Motor neuron (in vitro differentiated cells): ENCODE results near the gene OXT. TPM values are rescaled to one million over a fixed set of nuclear protein-coding genes. Genes with fewer than 3 reads are reported as not detected.
"Not testable (repeated sequence)": the region's sequence is repeated elsewhere in the genome, so short reads cannot be mapped to it uniquely, and the experiment has no call there.

Source experiments
- ATAC-seq, 8 experiments: fragments of 200-7000 bp; cut with Tn5 transposase; replicated peaks in 6 of 8; 2 replicates each; pipeline ENCODE4 v1.8.0; 2021; ENCODE audit warnings: mild to moderate bottlenecking in 8 of 8, moderate library complexity in 8 of 8
- H3K27ac ChIP-seq, 2 donors: fragments of 250-450 bp; sonication (Bioruptor Pico); 2 replicates each; pipeline ENCODE4 v1.9.0; 2021; ENCODE audit warnings: antibody characterized with exemption in 2 of 2, mild to moderate bottlenecking in 2 of 2, moderate library complexity in 1 of 2
- H3K4me1 ChIP-seq, 2 donors: fragments of 250-450 bp; sonication (Bioruptor Pico); replicated peaks in 1 of 2; 2 replicates each; pipeline ENCODE4 v1.6.1; 2021; ENCODE audit warnings: antibody characterized with exemption in 2 of 2, mild to moderate bottlenecking in 2 of 2, moderate library complexity in 1 of 2
- H3K4me3 ChIP-seq, 5 donors: fragments of 250-450 bp; sonication (Bioruptor Pico); 2 replicates each; pipeline ENCODE4 v1.9.0; 2021; ENCODE audit warnings: antibody characterized with exemption in 5 of 5, mild to moderate bottlenecking in 5 of 5, moderate library complexity in 4 of 5
- WGBS, 10 experiments: fragments of 450-650 bp; shearing (Covaris generic); methylation state at CpG; one replicate each; pipeline ENCODE4 v1.0.0; 2022; 5-methylcytosine and 5-hydroxymethylcytosine counted together
- in situ Hi-C, 9 experiments: fragments of 400-800 bp; cut with MboI; loops; one replicate each; pipeline ENCODE4 v1.15.0; 2021; ENCODE audit warnings: low sequenced_read_pairs in 9 of 9, low pct_unique_long_range_greater_than_20kb in 2 of 9; ENCODE audit not compliant: unreplicated experiment in 9 of 9
- total RNA-seq, 8 experiments: library from RNA; unstranded; fragments of 300-600 nt; gene quantifications; 2 replicates each; pipeline versions ENCODE4 v1.2.3 to v1.2.4, GENCODE V29; 2022

The OXT gene
- total RNA-seq, 8 experiments from 2014 or later: not detected

GRCh38 chr20:3115190-3116107 is 44.0 kb downstream of the OXT start:
- Histone ChIP-seq H3K4me3 (no peak overlapping the region), H3K27ac (no peak overlapping the region), H3K4me1 (no peaks in the 10 kb centered on the region)
- 0 to 76% (median 35%) methylated on average over 1 to 15 of the region's 30 CpGs; no CpG with 5 or more reads in 2 of the 10 experiments for WGBS, 10 experiments
- peak; percentile 24 to 65 (median 53) for ATAC-seq
- in situ Hi-C loops: loop anchor here in 1 of 9 experiments (10.0 kb wide), 1 partner anchor 61 kb away; no protein-coding TSS in a partner anchor

GRCh38 chr20:3116341-3116740 is 44.9 kb downstream of the OXT start:
- Histone ChIP-seq H3K4me1 (no peaks in the 10 kb centered on the region), H3K4me3 (no peak overlapping the region), H3K27ac (no peak overlapping the region)
- ATAC-seq: no peak
- WGBS, 10 experiments: 80 to 100% (median 97%) methylated on average over 1 to 4 of the region's 4 CpGs; no CpG with 5 or more reads in 3 of the 10 experiments
- in situ Hi-C loops: loop anchor here in 1 of 9 experiments (10.0 kb wide), 1 partner anchor 62 kb away; no protein-coding TSS in a partner anchor

- not testable (repeated sequence) for H3K27ac ChIP-seq, H3K4me1 ChIP-seq, H3K4me3 ChIP-seq
- peak in 4 of 8 experiments; percentile 36 to 99 (median 96) for ATAC-seq
- WGBS, 10 experiments: 0 to 79% (median 39%) methylated on average over 2 to 13 of the region's 14 CpGs; no CpG with 5 or more reads in 2 of the 10 experiments
- in situ Hi-C loops: loop anchor here in 1 of 9 experiments (10.0 kb wide), 1 partner anchor 63 kb away; no protein-coding TSS in a partner anchor
Measured at GRCh38 chr20:3117839-3118379, 46.5 kb downstream of the OXT start.

DNA sequence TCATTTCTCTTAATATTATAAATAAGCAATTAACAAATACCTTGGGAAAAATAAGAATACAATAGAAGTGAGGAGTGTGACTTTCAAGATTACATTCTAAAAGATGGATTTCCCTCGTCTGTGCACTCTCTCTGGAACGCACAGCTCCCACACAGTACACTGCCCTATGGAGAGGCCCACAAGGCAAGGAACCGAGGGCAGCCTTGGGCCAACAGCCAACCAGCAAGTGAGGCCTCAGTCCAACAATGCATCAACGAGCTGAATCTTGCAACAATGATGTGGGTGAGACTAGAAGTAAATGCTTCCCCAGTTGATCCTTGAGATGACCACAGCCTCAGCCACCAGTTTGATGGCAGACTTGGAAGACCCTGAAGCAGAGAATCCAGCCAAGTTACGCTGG is 47.6 kb downstream of the OXT start:
- H3K27ac ChIP-seq: no peak overlapping the region
- no peak for ATAC-seq
- no peak overlapping the region for H3K4me3 ChIP-seq
- in situ Hi-C loops: loop anchor here in 1 of 9 experiments (10.0 kb wide), 1 partner anchor 64 kb away; no protein-coding TSS in a partner anchor
- 54 to 100% (median 75%) methylated on average over 1 to 5 of the region's 5 CpGs; no CpG with 5 or more reads in 3 of the 10 experiments for WGBS, 10 experiments
- no peaks in the 10 kb centered on the region for H3K4me1 ChIP-seq

DNA sequence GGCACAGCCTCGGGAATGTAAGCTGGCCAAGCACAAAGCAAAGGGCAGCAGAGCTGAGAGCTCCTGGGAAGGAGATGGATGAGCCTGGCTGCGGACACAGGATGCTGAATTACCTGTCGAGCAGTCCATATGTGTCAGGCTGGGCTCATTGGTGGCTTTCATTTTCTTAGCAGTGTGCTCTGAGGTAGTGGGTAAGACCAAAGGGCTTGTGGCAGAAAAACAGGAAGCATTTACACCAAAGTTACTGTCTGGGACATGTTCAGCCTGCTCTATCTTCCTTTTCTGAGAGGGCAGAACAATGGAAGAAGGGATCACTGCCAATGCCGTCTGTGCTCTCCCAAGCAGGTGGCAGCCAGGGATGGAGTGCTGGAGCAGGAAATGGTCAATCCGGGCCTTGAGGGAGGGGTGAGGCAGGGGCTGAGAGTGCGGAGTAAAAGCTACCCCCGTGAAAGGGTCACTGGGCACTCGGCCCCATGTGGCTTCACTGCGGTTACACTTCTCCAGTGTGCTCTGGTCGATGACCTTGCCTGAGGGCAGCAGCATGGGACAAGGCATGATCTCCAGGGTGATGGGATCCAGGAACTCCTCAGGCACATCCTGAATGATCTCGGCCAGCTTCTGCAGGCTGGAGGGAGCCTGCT is 50.0 kb downstream of the OXT start:
- no peak for ATAC-seq
- 87 to 100% (median 93%) methylated on average over 1 to 10 of the region's 11 CpGs; no CpG with 5 or more reads in 2 of the 10 experiments for WGBS, 10 experiments
- H3K4me1 ChIP-seq: no peaks in the 10 kb centered on the region
- no peak overlapping the region for H3K4me3 ChIP-seq
- in situ Hi-C loops: no loop called here
- H3K27ac ChIP-seq: no peak overlapping the region

Other genes starting within 250 kb of the OXT start
- 10 to 100 TPM; 24.5 to 49.6 (median 33.7) TPM for gene PCED1A, start 231.0 kb upstream of the OXT start, total RNA-seq
- gene VPS16, start 230.9 kb upstream of the OXT start, total RNA-seq: 10 to 100 TPM; 26.3 to 39.9 (median 33.8) TPM
- 100 to 1,000 TPM in 1 of 8 experiments, 10 to 100 TPM in 7; 31.8 to 137 (median 58.2) TPM for gene PTPRA, start 198.1 kb upstream of the OXT start, total RNA-seq
- gene GNRH2, start 28.0 kb upstream of the OXT start, total RNA-seq: 1 to 10 TPM in 3 of 8 experiments, under 1 TPM in 4, not detected in 1; 0.27 to 1.2 (median 0.96) TPM
- gene MRPS26, start 25.6 kb upstream of the OXT start, total RNA-seq: 10 to 100 TPM; 33.9 to 68.1 (median 54.1) TPM
- under 1 TPM in 1 of 8 experiments, not detected in 7; 0.22 TPM for gene AVP, start 13.1 kb downstream of the OXT start, total RNA-seq
- 10 to 100 TPM; 10.4 to 25.5 (median 17.8) TPM for gene FASTKD5, start 88.2 kb downstream of the OXT start, total RNA-seq
- 1 to 10 TPM; 3.1 to 6.2 (median 4.8) TPM for gene UBOX5, start 88.2 kb downstream of the OXT start, total RNA-seq
- gene LZTS3, start 101.9 kb downstream of the OXT start, total RNA-seq: 10 to 100 TPM in 5 of 8 experiments, 1 to 10 TPM in 3; 2.6 to 27.8 (median 13.9) TPM
- gene DDRGK1, start 133.1 kb downstream of the OXT start, total RNA-seq: 10 to 100 TPM; 44.9 to 71.8 (median 53.6) TPM
- 10 to 100 TPM; 27.7 to 84.2 (median 45.5) TPM for gene ITPA, start 137.9 kb downstream of the OXT start, total RNA-seq
- gene SLC4A11, start 167.6 kb downstream of the OXT start, total RNA-seq: 10 to 100 TPM in 3 of 8 experiments, 1 to 10 TPM in 1, under 1 TPM in 4; 0.05 to 19.6 (median 1.3) TPM